ENCODE results near the gene HDC.

The HDC gene

DNA sequence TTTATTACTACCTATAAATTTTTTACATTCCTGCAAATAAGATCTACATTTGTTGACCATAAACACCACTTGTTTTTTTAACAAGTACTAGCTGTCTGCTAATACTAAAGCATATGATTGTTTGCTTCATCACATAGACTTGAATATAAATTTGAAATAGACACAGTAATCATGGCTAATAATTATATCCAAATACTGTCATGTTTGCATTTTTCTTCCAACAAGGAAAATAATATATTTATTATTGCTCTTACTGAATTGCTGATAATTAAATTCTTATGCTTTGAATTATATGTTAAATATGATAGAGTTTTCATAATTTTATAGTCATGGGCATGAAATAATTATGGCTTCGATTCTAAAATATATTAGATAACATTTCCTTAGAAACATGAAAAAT, 40.5 kb downstream of the HDC start:
- no peak for DNase-seq (ENCODE audit: low read depth, low spot score)

DNA sequence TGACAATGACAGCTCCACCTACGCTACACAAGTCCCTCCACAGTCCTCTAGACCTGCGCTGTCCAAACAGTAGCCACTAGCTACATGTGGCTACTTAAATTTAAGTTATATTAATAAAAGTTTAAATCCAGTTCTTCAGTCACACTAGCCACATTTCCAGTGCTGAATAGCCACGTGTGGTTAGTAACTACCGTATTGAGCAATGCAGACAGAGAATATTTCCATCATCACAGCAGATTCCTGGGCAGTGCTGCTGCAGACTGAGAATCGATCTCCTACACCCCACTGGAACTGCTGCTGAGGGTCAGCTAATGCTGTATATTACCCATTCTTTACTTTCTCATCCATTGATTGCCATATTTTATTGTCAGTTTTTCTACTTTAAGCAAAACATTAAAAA, 40.9 kb downstream of the HDC start:
- DNase-seq (ENCODE audit: low read depth, low spot score): no peak

DNA sequence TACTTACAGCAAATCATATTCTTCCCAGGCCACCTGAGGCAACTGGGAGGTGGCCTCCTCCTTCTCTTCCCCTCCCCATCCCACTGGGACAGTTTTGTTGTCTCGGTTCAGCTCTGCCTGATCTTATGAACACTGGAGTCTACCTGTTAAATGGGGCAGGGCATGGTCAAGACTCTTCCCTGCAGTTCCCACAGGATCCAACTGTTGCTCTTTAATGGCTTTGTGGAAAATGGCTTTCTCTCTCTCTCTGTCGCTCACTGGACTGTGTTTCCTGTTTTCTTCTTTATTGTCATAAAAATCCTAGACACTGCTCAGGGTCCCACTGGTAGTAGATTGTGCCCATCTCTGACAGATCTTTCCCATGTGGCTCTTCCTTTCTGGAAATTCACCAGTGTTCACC, 43.3 kb downstream of the HDC start:
- no peak for DNase-seq (ENCODE audit: low read depth, low spot score)

DNA sequence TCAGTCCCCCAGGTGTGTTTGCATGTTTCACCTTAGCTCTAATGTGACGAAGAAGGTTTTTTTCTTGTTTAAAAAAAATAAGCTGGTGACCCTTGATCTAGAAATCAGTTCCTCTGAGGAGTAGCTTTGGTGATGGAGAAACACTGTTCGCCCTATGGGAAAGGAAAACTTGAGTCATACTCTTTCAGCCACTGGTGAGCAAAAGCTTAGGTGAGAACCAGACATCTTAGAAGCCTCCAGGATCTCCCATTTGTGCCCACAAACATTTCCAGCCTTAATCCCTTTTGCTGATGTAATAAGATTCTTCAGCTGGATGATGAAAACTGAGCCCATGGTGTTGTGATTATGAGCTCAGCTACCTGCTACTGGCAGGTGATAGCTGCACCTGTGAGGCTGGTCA, 45.7 kb downstream of the HDC start:
- no peak for DNase-seq (ENCODE audit: low read depth, low spot score)

DNA sequence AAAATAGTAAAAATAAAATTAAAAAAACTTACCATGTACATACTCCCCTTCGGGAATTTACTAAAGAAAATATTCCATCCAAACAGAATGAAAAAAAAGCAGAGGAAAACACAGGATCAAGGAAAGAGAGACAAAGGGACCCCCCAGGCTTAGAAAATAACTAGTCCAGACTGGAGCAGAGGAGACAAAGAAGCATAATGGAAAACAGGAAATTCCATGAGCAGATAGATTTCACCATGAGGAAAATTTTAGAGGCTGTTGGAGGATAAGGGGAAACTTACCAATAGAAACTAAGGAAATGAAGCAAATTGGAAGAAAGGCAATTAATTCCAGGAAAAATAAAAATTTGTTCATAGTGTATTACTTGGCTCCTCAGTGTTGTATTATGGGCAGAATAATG, 46.8 kb downstream of the HDC start:
- DNase-seq (ENCODE audit: low read depth, low spot score): no peak

DNA sequence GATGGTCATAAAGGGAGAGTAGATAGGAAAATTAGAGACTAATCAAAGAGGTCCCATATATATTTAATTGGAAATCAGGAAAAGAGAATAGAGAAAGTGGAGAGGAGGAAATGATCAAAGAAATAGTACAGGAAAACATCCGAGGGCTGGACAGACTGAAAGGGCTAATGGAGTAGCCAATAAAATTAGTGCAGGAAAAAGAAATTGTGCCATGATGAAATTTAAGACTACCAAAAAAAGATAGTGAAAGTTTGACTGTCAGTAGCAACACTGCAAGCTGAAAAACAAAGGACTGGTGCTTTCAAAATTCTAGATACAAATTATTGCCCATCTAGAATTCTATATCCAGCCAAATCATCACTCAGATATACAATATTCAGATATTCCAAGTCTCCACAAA, 47.2 kb downstream of the HDC start:
- DNase-seq (ENCODE audit: low read depth, low spot score): no peak

DNA sequence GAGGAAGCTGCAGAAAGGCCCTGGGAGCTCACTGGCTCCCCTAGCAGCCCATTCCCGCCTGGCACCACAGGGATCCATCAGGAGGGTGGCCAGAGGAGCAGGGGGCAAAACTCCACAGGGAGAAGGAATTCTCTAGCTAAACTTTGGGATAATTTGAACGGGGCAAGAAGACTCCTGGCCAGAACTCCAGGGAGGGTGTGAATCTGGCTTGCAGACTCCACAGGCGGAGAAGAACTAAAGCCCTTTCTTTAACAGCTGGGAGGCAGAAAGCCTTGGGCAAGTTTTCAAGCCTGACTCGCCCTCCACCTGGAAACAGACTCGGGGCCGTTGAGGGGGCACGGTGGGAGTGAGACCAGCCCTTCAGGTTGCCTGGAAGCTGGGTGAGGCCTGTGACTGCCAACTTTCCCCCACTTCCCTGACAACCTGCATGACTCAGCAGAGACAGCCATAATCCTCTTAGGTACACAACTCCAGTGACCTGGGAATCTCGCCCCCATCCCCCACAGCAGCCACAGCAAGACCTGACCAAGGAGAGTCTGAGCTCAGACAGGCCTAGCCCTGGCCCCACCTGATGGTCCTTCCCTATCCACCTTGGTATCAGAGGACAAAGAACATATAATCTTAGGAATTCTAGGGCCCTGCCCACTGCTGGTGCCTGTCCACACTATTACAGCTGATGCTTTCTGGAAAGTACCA, 54.9 kb downstream of the HDC start:
- no peak for DNase-seq (ENCODE audit: low read depth, low spot score)

DNA sequence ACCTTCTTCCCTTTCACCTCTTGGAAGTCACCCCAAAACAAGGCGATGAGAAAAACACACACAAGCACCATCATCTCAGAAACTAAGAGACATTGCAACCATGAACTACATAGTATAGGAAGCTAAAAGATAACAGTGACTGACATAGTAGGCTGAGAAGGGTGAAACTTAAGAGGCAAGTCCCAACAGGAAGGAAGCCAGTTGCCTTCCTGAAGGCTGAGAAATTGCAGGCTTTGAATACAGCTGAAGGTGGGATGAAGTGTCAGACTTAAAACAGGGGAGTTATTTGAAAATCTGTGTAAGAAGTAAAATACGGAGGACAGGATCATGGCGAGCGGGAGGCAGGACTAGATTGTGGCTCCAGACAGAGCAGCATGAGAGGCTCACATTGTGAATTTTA, 55.7 kb downstream of the HDC start:
- DNase-seq (ENCODE audit: low read depth, low spot score): no peak

DNA sequence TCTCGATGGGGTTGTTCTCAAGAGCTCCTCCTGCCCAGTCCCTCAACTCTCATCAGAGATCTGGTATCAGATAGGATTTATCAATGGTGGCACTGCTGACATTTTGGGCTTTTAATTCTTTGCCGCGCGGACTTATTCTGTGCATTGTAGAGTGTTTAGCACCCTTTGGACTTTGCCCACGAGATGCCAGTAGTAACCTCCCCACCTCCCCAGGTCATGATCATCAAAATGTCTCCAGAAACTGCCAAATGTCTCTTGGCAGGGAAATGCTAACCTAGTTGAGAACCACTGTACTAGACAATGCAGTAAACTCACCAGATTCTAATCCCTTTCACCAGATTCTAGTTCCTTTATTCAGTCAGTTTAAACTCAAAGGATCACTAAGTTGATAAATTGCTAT, 59.5 kb downstream of the HDC start:
- no peak for DNase-seq (ENCODE audit: low read depth, low spot score)

GRCh38 chr15:50202003-50202402, 63.5 kb downstream of the HDC start:
- no peak for DNase-seq (ENCODE audit: low read depth, low spot score)

- no peak for DNase-seq (ENCODE audit: low read depth, low spot score)
These were observed 72.5 kb downstream of the HDC start for GRCh38 chr15:50192926-50193620.

DNA sequence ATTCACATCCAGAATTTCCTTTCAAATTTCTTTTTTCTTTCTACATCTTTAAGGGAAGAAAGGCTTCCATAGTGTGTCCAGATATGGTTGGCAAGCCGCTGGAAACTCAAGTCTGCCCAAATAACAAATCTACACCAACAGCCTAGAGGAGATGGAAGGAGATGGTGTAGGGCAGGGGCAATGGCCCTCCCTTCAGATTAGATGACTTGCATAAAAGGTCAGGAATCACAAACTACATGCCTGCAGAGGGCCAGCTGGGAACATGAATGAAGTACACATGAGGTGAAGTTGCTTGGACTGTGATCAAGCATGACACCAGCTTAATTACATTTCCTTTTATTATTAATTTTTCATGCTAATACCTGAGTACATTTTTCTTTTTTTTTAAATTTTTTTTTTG, 73.4 kb downstream of the HDC start:
- no peak for DNase-seq (ENCODE audit: low read depth, low spot score)
